ENCODE results near the gene PCARE.

PCARE gene

DNA sequence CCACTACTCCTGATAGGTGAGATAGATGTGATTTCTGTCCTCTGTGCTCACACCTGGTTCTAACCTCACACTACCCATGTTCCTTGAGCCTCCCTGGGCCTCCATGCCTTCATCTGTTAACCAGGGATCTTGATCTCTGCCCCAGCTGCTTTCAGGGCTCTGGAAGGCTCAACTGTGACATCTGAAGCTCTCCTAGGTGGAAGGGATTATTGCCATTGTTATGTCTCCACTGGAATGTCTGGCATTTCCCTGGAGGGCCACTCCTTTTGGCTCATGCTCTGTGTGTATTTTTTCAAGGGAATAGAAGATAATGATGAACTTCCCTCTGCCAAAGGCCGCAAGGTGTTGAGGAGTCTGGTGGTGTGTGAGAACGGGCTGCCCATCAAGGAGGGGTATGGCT, 41.2 kb downstream of the PCARE start:
- no peak for DNase-seq

DNA sequence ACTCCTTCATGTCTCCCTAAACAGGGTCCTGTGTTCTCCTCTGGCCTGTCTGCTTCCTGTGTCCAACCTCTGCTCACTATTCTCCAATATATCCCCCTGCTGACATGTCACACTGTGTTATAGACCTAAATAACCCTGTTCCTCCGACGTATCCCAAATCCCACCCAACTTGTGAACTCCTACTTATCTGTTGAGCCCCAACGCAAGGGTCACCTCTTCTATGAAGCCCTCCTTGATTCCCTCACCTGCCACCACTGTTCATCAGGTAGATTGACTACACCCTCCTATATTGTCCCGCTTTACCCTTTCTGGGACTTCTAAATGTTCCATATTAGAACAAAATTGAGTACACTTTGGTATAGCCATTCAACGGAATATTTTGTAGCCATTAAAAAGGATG, 42.1 kb downstream of the PCARE start:
- no peak for DNase-seq

DNA sequence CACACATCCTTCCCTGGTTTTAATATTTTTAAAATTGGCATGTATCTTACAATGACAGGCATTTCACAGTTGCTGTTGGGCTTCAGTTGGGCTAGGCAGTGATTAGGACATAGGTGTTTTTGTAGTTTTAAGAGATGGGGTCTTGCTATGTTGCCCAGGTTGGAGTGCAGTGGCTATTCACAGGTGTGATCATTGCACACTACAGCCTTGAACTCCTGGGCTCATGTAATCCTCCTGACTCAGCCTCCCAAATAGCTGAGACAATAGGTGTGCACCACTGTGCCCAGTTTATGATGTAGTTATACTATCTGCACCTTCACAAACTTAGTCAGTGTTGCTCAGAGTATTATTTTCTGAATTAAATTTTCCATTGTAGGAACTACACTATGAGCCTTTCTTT, 43.3 kb downstream of the PCARE start:
- DNase-seq: no peak

DNA sequence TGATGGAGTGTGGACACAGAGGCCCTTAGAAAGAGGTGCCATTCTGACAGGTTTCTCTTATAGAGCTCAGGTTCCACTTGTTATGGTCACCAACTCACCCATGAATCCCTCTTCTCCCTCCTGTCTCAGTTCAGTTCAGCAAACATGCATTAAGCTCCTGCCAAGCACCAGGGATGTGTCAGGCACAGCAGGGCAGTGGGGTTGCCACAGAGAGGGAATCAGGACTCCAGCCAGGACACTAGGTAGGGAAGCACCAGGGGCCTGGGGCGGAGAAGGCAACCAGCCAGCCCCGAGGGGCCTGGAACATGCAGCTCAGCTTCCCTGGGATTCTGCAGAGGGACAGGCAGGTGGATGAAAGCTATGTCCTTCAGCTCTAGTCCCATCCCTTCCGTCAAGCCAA, 48.6 kb downstream of the PCARE start:
- DNase-seq: no peak

DNA sequence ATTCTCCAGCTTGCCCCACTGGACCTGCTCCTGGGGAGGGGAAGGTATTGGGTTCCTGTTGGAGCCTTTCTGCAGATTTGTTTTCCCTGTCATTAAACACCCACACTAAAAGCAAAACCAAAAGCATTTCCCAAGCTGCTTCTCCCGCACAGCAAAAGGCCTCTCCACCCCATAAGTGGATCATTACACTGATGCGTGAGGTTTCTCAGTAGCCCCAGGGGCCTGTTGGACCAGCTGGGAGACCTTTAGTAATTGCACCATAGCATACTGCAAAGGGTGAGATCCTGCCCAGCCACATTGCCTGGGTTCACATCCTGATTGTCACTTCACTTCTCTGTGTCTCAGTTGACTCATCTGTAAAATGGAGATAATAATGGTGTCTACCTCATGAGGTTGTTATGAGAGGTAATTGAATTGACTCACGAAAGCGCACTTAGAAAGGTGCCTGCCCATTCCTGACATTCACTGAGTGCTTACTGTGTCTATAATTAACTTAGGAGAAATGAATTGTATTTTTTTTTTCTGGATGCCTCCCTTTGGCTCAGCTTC, 49.4 kb downstream of the PCARE start:
- no peak for DNase-seq

DNA sequence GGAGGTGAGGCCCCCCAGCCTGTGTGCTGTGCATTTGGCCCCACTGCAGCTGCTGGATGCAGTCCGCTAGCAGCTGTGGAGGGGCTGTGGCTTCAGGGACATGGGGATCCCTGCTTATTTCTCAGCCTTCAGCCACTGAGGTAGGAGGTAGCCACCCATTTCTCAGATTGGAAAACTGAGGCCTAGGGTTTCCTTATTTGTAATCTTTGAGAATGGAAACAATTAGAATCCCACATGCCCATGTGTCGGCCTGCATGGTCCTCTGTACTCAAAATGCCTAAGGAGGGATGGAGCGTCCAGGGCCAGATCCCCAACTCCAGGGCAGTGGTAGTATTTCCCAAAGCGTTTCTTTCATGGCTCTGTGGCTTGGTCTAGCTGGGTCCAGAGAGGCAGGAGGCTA, 51.1 kb downstream of the PCARE start:
- DNase-seq: no peak

DNA sequence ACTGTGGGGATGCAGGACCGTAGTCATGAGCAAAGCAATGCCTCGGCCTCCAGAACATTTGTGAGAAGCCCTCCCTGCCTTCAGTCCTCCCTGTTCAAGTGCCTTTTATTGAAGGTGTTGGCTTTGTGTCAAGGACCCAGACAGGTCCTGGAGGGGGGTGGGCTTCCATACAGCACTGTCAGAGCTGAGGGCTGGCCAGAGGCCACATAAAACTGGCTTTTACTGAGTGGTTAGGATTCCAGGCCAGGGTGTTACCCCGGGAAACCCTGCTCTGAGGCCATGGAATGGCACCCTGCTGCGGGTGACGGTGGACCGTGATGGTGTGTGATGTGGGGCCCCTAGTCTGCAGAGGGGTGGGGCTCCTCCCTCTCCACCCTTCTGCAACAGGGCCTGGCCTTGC, 51.6 kb downstream of the PCARE start:
- no peak for DNase-seq

DNA sequence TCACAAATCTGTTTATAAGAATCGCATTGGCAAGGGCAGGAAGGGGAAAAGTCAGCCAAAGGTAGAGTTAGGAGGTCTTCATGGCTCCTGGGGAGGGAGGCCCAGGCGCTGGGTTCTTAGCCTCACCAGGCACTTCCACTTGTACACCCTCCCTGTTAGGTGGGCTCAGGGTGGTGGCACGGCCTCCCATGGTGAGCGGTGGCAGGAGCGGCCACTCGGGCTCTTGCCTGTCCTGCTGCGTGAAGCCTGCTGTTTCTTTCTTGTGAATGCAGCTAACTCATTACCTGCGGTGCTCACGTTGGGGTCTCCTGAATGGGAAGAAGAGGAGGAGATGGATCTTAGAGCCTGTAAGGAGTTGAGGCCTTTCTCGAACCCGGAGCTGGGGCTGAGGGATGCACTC, 52.4 kb downstream of the PCARE start:
- no peak for DNase-seq

DNA sequence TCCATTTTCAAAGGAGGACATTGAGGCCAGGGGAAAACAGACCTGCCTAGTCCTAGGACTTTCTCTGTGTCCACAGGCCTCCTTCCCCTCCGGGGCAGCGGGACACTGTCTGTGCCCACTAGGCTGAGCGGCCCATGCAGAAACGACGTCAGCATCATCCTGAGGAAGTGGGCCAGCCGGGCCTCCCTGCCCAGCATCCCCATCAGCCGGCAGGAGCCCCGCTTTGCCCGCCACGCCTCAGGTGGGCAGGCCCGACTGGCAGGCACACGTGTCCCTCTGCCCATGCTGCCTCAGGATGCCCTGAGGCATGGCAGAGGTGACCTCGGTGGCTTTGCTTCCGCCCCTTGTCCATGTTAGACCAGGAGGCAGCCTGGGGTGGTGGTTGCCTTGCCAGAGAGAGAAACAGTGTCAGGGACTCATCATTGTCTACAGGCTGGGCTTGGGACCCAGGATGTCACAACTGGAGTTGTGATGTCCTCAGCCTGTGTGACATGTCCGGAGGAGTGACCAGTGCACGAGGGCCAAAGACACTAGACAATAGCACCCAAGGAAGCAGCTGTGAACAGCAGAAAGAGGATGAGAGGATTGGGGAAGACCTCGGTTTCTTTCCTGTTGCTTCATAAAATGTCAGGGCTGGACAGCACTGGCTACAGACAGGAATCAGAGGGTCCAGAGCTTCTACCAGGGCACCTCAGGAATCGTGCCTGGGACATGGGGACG, 56.4 kb downstream of the PCARE start:
- DNase-seq: no peak

DNA sequence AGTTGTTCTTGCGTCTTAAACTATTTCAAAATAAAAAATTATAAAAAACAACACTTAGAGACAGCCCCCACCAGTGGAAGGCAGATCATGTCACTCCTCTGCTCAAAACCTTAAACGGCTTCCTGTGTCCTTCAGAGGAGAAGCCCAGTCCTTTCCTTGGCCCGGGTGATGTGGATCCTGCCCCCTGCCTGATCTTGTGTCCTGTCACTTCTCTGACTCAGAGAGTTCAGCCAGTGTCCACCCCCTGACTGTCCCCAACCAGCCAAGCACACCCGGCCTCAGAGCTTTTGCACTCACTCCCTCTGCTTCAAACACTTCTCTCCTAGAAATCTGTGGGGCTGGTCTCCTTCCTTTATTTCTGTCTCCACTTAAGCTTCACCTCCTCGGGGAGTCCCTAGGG, 57.8 kb downstream of the PCARE start:
- no peak for DNase-seq

DNA sequence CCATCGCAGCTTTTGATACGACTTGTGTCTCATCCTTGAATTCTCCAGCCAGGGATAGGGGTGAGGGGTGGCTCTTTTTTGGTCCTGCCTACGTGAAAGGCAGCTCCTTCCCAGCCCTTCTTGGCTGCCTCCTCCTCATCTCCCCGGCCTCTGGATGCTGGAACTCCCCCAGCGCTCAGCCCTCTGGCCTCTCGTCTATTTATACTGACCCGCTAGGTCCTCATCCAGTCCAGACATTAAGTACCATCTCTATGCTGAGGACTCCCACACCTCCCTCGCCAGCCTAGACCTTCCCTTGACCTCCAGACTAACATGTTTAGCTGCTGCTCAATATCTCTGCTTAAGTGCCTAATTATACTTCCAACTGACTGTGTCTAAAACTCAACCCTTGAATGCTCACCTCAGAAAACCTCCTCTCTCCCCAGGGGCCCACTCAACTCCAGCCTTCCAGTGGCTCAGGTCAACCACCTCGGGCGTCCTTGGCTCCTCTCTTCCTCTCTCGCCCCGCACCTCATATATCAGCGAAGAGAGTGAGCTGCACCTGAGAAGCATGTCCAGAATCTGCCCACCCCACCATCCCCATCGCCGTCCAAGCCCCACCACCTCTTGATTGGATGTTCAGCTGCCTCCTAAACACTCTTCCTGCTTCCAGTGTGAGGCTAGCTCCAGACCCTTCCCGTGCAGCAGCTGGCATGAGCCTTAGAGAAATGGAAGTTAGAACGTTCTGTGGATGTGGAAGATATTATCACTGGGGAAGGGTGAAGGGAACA, 58.4 kb downstream of the PCARE start:
- no peak for DNase-seq

DNA sequence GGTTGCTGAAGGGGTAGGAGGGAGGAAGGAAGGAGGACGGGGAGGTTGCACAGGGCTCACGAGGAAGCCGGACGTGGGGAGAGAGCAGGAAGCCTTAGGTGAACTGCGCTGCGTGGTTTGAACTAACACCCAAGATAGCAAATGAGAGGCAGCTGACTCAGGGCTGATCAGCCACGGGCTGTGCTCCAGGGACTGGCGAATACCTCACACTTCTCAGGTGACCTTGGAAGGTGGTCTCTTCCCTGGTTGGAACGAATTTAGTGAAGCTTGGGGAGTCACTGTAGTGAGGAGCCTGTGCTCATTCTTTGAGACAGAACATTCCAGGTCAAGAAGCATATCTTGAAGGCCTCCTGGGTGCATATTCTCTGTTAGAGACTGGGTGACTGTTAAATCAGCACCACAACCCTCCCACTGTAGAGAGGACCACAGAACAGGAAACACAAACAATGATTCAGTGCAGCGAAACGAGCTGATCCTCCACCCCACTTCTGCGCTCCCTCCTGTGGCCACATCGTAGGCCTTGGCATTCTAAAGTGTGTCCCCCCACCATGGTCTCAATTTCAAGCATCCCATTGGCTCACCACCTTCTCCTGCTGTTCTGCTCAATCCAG, 59.4 kb downstream of the PCARE start:
- no peak for DNase-seq

DNA sequence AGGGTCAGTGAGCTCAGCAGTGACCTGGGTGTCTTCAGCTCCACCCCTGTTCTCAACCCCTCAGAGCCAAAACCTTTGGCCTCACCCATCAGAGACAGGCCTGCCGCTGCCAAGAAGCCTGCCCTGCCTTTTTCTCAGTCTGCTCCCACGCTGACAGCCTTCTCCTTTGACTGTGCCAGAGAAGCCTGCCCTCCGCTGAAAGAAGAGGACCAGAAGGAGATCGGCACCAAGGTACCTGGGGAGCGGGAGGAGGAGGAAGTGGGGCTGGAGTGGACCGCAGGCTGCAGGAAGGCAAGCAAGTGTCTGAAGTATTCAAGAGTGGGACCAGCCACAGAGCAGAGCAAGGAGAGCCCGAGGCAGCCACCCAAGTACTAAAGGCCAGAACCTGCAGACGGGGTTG, 60.0 kb downstream of the PCARE start:
- DNase-seq: no peak

DNA sequence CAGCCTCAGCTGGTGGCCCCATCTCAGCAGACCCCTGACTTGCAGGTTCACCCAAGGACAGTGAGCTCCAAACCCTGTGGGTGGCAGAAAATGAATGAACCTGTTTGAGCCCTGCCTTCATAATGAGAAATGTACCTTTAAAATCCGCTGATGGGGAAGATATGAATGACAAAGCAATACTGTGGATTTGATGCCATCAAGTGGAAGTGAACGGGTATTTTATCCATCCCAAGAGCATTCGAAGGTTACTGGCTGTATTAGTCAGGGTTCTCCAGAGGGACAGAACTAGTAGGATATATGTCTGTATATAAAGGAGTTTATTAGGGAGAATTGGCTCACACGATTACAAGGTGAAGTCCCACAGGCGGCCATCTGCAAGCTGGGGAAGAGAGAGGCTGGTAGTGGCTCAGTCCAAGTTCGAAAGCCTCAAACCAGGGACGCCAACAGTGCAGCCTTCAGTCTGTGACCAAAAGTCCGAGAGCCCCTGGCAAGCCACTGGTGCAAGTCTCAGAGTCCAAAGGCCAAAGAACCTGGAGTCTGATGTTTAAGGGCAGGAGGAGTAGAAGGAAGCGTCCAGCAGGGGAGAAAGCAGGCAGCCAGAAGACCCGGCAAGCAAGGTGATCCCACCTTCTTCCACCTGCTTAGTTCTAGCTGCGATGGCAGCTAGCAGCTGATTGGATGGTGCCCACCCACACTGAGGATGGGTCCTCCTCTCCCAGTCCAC, 61.1 kb downstream of the PCARE start:
- DNase-seq: no peak

DNA sequence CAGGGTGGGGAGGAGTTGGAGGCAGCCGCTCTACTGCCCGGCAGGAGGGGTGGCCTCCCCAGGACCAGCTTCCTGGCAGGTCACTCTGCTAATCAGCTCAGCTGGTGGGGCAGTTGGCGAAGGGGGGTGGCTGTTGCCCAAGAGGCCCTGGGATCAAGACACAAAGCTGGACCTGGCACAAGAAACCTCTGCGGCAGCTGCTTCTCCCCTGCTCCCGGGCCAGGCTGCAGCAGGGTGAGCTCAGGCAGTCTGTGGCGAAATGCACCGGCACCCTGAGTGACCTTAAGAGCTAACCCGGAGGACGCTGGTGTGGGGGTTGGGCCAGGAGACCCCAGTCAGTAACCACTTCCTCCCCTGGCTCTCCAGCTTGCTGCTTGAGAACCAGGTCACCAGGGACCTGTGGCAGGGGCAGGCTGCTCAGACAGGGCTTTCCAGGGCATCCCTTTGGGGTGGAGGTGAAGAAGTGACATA, 62.1 kb downstream of the PCARE start:
- DNase-seq: no peak

Measured in NCI-H524 (cell line).